OCI-LY1 (cell line): ENCODE results near the gene ARGLU1.

Experiments
- H2AFZ ChIP-seq: fragments of 200-600 bp; sonication (generic), shearing (Covaris generic); 2 replicates; pipeline ENCODE4 v1.6.0; 2014; ENCODE audit warnings: antibody characterized with exemption, mild to moderate bottlenecking, low read length
- H3F3A ChIP-seq: fragments of 200-600 bp; sonication (generic), shearing (Covaris generic); 2 replicates; pipeline ENCODE4 v1.6.0; 2014; ENCODE audit warnings: mild to moderate bottlenecking, antibody characterized with exemption, low read length, moderate library complexity; ENCODE audit not compliant: insufficient read depth
- H3K27ac ChIP-seq: fragments of 200-600 bp; sonication (generic); 2 replicates; pipeline ENCODE4 v1.5.1; 2014; ENCODE audit warnings: low read length, mixed run types, mild to moderate bottlenecking, low read depth; ENCODE audit not compliant: poor library complexity, severe bottlenecking
- H3K27me3 ChIP-seq: fragments of 200-600 bp; sonication (generic); 2 replicates; pipeline ENCODE4 v1.6.0; 2014; ENCODE audit warnings: antibody characterized with exemption, mild to moderate bottlenecking, low read length, moderate library complexity; ENCODE audit not compliant: insufficient read depth
- H3K36me3 ChIP-seq: fragments of 200-600 bp; sonication (generic); 2 replicates; pipeline ENCODE4 v1.6.1; 2014; ENCODE audit warnings: mild to moderate bottlenecking, antibody characterized with exemption, low read length, moderate library complexity, mixed read lengths; ENCODE audit not compliant: insufficient read depth
- H3K4me1 ChIP-seq: fragments of 200-600 bp; sonication (generic); 2 replicates; pipeline ENCODE4 v1.5.1; 2014; ENCODE audit warnings: mild to moderate bottlenecking, low read length, moderate library complexity; ENCODE audit not compliant: insufficient read depth, severe bottlenecking
- H3K4me2 ChIP-seq: fragments of 200-600 bp; sonication (generic), shearing (Covaris generic); 2 replicates; pipeline ENCODE4 v1.6.1; 2014; ENCODE audit warnings: low read length
- H3K4me3 ChIP-seq: fragments of 200-600 bp; sonication (generic); 2 replicates; pipeline ENCODE4 v1.5.1; 2014; ENCODE audit warnings: low read length, low read depth, mild to moderate bottlenecking, mixed read lengths; ENCODE audit not compliant: poor library complexity, severe bottlenecking
- H3K79me2 ChIP-seq: fragments of 200-600 bp; shearing (Covaris generic); 2 replicates; pipeline ENCODE4 v1.6.1; 2016; ENCODE audit warnings: mixed run types, low read length, mixed read lengths; ENCODE audit not compliant: insufficient read depth
- H3K9ac ChIP-seq: fragments of 200-600 bp; sonication (generic), shearing (Covaris generic); 2 replicates; pipeline ENCODE4 v1.6.1; 2014; ENCODE audit warnings: mild to moderate bottlenecking, low read length, mixed read lengths
- H3K9me2 ChIP-seq: fragments of 200-600 bp; sonication (generic), shearing (Covaris generic); 2 replicates; pipeline ENCODE4 v1.6.1; 2014; ENCODE audit warnings: low read depth, mild to moderate bottlenecking, low read length, mixed read lengths
- H3K9me3 ChIP-seq: fragments of 200-600 bp; shearing (Covaris generic); 2 replicates; pipeline ENCODE4 v1.6.1; 2014; ENCODE audit warnings: low read length, mixed read lengths
- H4K20me1 ChIP-seq: fragments of 200-600 bp; sonication (generic), shearing (Covaris generic); 2 replicates; pipeline ENCODE4 v1.6.0; 2016; ENCODE audit warnings: mild to moderate bottlenecking, low read length; ENCODE audit not compliant: insufficient read depth
- CTCF ChIP-seq: fragments of 200-600 bp; sonication (generic), shearing (Covaris generic); IDR thresholded peaks from 2 replicates; pipeline ENCODE4 v1.5.1; 2017; ENCODE audit warnings: mild to moderate bottlenecking, antibody characterized with exemption, low read length, moderate library complexity, mixed read lengths
- EZH2 ChIP-seq: fragments of 200-600 bp; sonication (generic), shearing (Covaris generic); IDR thresholded peaks from 2 replicates; pipeline ENCODE4 v1.8.0; 2017; ENCODE audit warnings: borderline replicate concordance, mixed run types, mild to moderate bottlenecking, antibody characterized with exemption, low read length, moderate library complexity, mixed read lengths

ARGLU1 gene

GRCh38 chr13:106528718-106529414 lies 39.1 kb downstream of the ARGLU1 start:
- H4K20me1 ChIP-seq: no peaks in the 10 kb centered on the region; the same call in 1 of the 2 replicates
- no peak overlapping the region for H3K4me3 ChIP-seq
- H2AFZ ChIP-seq: no peak overlapping the region
- H3F3A ChIP-seq: no peaks in the 10 kb centered on the region
- no peaks in the 10 kb centered on the region for H3K79me2 ChIP-seq
- no peaks in the 10 kb centered on the region for H3K36me3 ChIP-seq
- H3K27me3 ChIP-seq: no peaks in the 10 kb centered on the region
- no peaks in the 10 kb centered on the region for H3K9me2 ChIP-seq
- H3K27ac ChIP-seq: no peak overlapping the region
- no peaks in the 10 kb centered on the region for H3K4me1 ChIP-seq
- H3K4me2 ChIP-seq: no peak overlapping the region
- no peaks in the 10 kb centered on the region for H3K9me3 ChIP-seq
- H3K9ac ChIP-seq: no peak overlapping the region
- TF ChIP-seq EZH2 (no peak), CTCF (no peak)

- Histone ChIP-seq H4K20me1 (no peaks in the 10 kb centered on the region; the same call in 1 of the 2 replicates), H3K79me2 (no peaks in the 10 kb centered on the region), H3K9me3 (no peaks in the 10 kb centered on the region), H3K9me2 (no peaks in the 10 kb centered on the region), H3F3A (no peaks in the 10 kb centered on the region), H3K27me3 (no peaks in the 10 kb centered on the region), H3K4me2 (no peak overlapping the region), H3K27ac (no peak overlapping the region), H3K9ac (no peak overlapping the region), H3K4me1 (no peaks in the 10 kb centered on the region), H3K36me3 (no peaks in the 10 kb centered on the region), H3K4me3 (no peak overlapping the region), H2AFZ (no peak overlapping the region)
- no peak for TF ChIP-seq EZH2
Measured at GRCh38 chr13:106527826-106528225, 40.1 kb downstream of the ARGLU1 start.

GRCh38 chr13:106527445-106527801 lies 40.5 kb downstream of the ARGLU1 start:
- Histone ChIP-seq H3K4me2 (no peak overlapping the region), H3K27ac (no peak overlapping the region), H3F3A (no peaks in the 10 kb centered on the region), H3K36me3 (no peaks in the 10 kb centered on the region), H3K27me3 (no peaks in the 10 kb centered on the region), H3K9me2 (no peaks in the 10 kb centered on the region), H3K4me1 (no peaks in the 10 kb centered on the region), H4K20me1 (no peaks in the 10 kb centered on the region; the same call in 1 of the 2 replicates), H3K9ac (no peak overlapping the region), H3K4me3 (no peak overlapping the region), H3K9me3 (no peaks in the 10 kb centered on the region), H2AFZ (no peak overlapping the region), H3K79me2 (no peaks in the 10 kb centered on the region)
- TF ChIP-seq EZH2 (no peak), CTCF (no peak)
